PC-3 (cell line): Measurements from ENCODE around the gene SRGN.

Experiments used
- EZH2 ChIP-seq: fragments of 300-600 bp; sonication (generic); IDR thresholded peaks from one replicate; pipeline ENCODE4 v1.6.1; 2017; ENCODE audit warnings: antibody characterized with exemption, mild to moderate bottlenecking, low read length; ENCODE audit not compliant: unreplicated experiment
- TF ChIP-seq, protein P1 (sequence below): fragments of 300-600 bp; sonication (generic); conservative IDR thresholded peaks from 2 replicates; pipeline ENCODE4 v1.5.1; 2017; ENCODE audit warnings: antibody characterized with exemption, low read depth, mild to moderate bottlenecking, low read length

DNA sequence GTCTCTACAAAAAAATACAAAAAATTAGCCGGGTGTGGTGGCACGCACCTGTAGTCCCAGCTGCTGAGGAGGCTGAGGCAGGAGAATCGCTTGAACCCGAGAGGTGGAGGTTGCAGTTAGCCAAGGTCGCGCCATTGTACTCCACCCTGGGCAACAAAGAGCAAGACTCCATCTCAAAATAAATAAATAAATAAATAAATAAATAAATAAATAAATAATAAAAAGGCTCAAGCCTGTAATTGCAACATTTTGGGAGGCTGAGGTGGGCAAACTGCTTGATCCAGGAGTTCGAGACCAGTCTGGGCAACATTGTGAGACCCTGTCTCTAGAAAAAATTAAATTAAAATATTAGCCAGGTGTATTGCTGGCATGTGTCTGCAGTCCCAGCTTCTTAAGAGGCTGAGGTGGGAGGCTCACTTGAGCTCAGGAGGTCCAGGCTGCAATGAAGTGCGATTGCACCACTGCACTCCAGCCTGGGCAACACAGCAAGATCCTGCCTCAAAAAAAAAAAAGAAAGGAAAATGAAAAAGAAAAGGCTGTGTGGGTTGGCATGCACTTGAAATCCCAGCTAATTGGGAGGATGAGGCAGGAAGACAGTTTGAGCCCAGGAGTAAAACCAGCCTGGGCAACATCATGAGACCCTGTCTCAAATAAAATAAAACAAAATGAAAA lies 27.6 kb upstream of the SRGN start:
- TF ChIP-seq, protein P1, sequence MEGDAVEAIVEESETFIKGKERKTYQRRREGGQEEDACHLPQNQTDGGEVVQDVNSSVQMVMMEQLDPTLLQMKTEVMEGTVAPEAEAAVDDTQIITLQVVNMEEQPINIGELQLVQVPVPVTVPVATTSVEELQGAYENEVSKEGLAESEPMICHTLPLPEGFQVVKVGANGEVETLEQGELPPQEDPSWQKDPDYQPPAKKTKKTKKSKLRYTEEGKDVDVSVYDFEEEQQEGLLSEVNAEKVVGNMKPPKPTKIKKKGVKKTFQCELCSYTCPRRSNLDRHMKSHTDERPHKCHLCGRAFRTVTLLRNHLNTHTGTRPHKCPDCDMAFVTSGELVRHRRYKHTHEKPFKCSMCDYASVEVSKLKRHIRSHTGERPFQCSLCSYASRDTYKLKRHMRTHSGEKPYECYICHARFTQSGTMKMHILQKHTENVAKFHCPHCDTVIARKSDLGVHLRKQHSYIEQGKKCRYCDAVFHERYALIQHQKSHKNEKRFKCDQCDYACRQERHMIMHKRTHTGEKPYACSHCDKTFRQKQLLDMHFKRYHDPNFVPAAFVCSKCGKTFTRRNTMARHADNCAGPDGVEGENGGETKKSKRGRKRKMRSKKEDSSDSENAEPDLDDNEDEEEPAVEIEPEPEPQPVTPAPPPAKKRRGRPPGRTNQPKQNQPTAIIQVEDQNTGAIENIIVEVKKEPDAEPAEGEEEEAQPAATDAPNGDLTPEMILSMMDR: no peak
- no peak for TF ChIP-seq EZH2
